Fibroblast of lung (primary cell): ENCODE measurements around the gene ACTL7A.

Experiments
- EZH2 ChIP-seq: IDR thresholded peaks from 2 replicates; pipeline ENCODE4 v1.5.1; 2012; ENCODE audit warnings: low read length, control low read depth, mild to moderate bottlenecking; ENCODE audit errors: missing control alignments
- TF ChIP-seq, protein P1 (sequence below), 2 donors: IDR thresholded peaks in 1 of 2; conservative IDR thresholded peaks in 1 of 2; 1 replicate in 1 of 2; 2 replicates in 1 of 2; pipeline ENCODE4 v1.5.1; 2011 to 2012; ENCODE audit warnings: low read length in 2 of 2, control low read depth in 1 of 2, inconsistent platforms in 1 of 2, low read depth in 1 of 2, mild to moderate bottlenecking in 1 of 2

GRCh38 chr9:108910914-108911313 is 48.8 kb downstream of the ACTL7A start:
- TF ChIP-seq, protein P1, sequence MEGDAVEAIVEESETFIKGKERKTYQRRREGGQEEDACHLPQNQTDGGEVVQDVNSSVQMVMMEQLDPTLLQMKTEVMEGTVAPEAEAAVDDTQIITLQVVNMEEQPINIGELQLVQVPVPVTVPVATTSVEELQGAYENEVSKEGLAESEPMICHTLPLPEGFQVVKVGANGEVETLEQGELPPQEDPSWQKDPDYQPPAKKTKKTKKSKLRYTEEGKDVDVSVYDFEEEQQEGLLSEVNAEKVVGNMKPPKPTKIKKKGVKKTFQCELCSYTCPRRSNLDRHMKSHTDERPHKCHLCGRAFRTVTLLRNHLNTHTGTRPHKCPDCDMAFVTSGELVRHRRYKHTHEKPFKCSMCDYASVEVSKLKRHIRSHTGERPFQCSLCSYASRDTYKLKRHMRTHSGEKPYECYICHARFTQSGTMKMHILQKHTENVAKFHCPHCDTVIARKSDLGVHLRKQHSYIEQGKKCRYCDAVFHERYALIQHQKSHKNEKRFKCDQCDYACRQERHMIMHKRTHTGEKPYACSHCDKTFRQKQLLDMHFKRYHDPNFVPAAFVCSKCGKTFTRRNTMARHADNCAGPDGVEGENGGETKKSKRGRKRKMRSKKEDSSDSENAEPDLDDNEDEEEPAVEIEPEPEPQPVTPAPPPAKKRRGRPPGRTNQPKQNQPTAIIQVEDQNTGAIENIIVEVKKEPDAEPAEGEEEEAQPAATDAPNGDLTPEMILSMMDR (conservative IDR thresholded peaks at IDR 0.05 in 1 of 2, IDR thresholded peaks at IDR 0.05 in 1 of 2; ENCODE audit: low read depth in 1 of 2, low read length in 2 of 2), result no peak
- no peak for TF ChIP-seq EZH2
